ENCODE data around the gene LRP11.
"Not testable (repeated sequence)": the region's sequence is repeated elsewhere in the genome, so short reads cannot be mapped to it uniquely, and the experiment has no call there.

LRP11 gene

DNA sequence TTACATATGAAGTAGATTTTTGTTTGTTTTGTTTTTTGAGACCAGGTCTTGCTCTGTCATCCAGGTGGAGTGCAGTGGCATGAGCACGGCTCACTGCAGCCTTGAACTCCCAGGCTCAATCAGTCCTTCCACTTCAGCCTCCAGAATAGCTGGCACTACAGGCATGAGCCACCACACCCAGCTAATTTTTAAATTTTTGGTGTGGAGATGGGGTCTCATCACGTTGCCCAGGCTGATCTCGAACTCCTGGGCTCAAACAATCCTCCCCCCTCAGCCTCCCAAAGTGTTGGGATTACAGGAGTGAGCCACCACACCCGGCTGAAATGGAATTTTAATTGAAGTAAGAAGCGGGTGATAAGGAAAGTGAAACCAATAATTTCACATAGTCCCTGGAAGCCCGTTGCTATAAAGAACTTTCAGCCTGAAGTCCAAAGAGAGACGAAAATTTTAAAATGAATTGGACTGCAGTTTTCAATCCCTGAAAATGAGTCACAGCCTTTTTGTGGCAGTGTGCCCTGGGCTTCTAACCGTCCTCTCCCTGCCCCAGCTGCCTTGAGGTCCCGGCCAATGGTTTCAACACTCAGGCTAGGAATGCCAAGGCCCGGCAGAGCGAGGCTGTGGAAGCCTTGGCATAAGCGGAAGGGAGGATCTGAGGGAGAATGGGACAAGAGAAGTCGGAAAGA, 33.0 kb upstream of the LRP11 start:
- Histone ChIP-seq H3K27me3 (ENCODE audit: control insufficient read depth in 1 of 2, insufficient read depth in 2 of 2, low read length in 2 of 2) (no peaks in the 10 kb centered on the region), H3K4me1 (ENCODE audit: control insufficient read depth, insufficient read depth, low read length) (peaks cover 33% of the 10 kb centered on the region), H3K27ac (ENCODE audit: low read length) (peak overlapping the region; percentile 64), H3K9ac (ENCODE audit: low read length in 2 of 2) (peak overlapping the region; percentile 51 to 58), H3K36me3 (ENCODE audit: control insufficient read depth in 2 of 2, insufficient read depth in 2 of 2, low read length in 2 of 2) (no peaks in the 10 kb centered on the region), H3K9me3 (ENCODE audit: control insufficient read depth in 2 of 2, low read length in 2 of 2) (no peaks in the 10 kb centered on the region), H3K4me3 (ENCODE audit: low read length in 2 of 2) (peak overlapping the region; percentile 60 to 70)

DNA sequence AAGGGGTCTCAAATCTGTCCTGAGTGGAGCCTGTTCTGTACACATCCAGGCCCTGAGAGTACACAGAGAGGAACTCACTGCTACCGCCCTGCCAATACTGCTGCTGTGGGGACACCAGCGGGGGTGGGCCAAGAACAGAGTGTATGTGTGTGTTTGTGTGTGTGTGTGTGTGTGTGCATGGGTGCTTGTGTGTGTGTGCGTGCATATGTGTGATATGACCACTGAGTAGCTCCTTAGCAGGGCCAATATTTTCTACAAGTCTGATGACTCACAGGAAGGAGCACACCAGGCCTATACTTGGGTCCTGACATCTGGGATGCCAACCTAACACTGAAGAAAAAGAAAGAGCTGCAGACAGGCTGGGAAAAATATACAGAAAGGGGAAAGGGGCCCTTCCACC, 32.3 kb upstream of the LRP11 start:
- Histone ChIP-seq H3K36me3 (ENCODE audit: control insufficient read depth in 2 of 2, insufficient read depth in 2 of 2, low read length in 2 of 2) (no peaks in the 10 kb centered on the region), H3K4me3 (ENCODE audit: low read length in 2 of 2) (peak overlapping the region; percentile 60 to 70), H3K27ac (ENCODE audit: low read length) (no peak overlapping the region), H3K9me3 (ENCODE audit: control insufficient read depth in 2 of 2, low read length in 2 of 2) (no peaks in the 10 kb centered on the region), H3K4me1 (ENCODE audit: control insufficient read depth, insufficient read depth, low read length) (peaks cover 33% of the 10 kb centered on the region), H3K9ac (ENCODE audit: low read length in 2 of 2) (no peak overlapping the region), H3K27me3 (ENCODE audit: control insufficient read depth in 1 of 2, insufficient read depth in 2 of 2, low read length in 2 of 2) (no peaks in the 10 kb centered on the region)

DNA sequence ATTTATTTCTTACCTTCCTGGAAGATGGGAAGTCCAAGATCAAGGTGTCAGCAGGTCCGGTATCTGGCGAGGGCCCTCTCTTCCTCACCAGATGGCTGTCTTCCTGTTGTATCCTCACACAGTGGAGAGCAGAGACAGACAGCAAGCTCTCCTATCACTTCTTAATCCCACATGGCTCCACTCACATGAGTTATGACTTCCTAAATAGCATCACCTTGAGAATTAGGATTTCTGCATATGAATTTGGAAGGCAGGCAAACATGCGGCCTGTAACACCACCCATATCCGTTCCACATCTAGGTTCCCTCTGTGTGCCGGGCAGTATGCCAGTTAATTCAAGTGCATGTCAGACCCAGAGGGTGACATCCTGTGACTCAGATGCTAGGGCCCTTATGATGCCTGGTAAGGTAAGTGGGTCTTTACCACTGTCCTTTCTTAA, 31.7 kb upstream of the LRP11 start:
- Histone ChIP-seq H3K9ac (ENCODE audit: low read length in 2 of 2) (no peak overlapping the region), H3K4me1 (ENCODE audit: control insufficient read depth, insufficient read depth, low read length) (peaks cover 33% of the 10 kb centered on the region), H3K27me3 (ENCODE audit: control insufficient read depth in 1 of 2, insufficient read depth in 2 of 2, low read length in 2 of 2) (no peaks in the 10 kb centered on the region), H3K27ac (ENCODE audit: low read length) (no peak overlapping the region), H3K4me3 (ENCODE audit: low read length in 2 of 2) (no peak overlapping the region), H3K36me3 (ENCODE audit: control insufficient read depth in 2 of 2, insufficient read depth in 2 of 2, low read length in 2 of 2) (no peaks in the 10 kb centered on the region), H3K9me3 (ENCODE audit: control insufficient read depth in 2 of 2, low read length in 2 of 2) (no peaks in the 10 kb centered on the region)

DNA sequence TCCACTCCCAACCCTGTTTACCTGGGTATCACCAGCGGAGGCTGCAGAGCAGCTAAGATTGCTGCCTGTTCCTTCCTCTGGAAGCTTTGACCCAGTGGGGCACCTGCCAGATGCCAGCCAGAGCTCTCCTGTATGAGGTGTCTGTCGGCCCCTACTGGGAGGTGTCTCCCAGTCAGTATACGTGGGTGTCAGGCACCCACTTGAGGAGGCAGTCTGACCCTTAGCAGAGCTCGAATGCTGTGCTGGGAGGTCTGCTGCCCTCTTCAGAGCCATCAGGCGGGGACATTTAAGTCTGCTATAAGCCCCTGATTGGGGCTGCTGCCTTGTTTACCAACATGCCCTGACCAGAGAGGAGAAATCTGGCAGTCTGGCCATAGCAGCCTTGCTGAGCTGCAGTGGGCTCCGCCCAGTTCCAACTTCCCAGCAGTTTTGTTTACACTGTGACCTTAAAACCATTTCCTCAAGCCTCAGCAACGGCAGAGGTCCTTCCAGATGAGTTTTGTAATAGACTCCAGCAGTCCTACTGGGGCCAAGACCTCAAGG, 31.0 kb upstream of the LRP11 start:
- peaks cover 33% of the 10 kb centered on the region for H3K4me1 ChIP-seq (ENCODE audit: control insufficient read depth, insufficient read depth, low read length)
- H3K4me3 ChIP-seq (ENCODE audit: low read length in 2 of 2), result peak overlapping the region in 1 of 2 donors; percentile 29
- H3K27me3 ChIP-seq (ENCODE audit: control insufficient read depth in 1 of 2, insufficient read depth in 2 of 2, low read length in 2 of 2), result no peaks in the 10 kb centered on the region
- H3K27ac ChIP-seq (ENCODE audit: low read length), result no peak overlapping the region
- no peaks in the 10 kb centered on the region for H3K36me3 ChIP-seq (ENCODE audit: control insufficient read depth in 2 of 2, insufficient read depth in 2 of 2, low read length in 2 of 2)
- no peaks in the 10 kb centered on the region for H3K9me3 ChIP-seq (ENCODE audit: control insufficient read depth in 2 of 2, low read length in 2 of 2)
- no peak overlapping the region for H3K9ac ChIP-seq (ENCODE audit: low read length in 2 of 2)

DNA sequence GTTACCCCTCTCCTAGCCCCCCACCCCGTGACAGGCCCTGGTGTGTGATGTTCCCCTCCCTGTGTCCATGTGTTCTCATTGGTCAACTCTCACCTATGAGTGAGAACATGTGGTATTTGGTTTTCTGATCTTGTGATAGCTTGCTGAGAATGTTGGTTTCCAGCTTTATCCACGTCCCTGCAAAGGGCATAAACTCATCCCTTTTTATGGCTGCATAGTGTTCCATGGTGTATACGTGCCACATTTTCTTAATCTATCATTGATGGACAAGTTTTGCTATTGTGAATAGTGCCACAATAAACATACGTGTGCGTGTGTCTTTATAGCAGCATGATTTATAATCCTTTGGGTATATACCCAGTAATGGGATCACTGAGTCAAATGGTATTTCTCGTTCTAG, 27.7 kb upstream of the LRP11 start:
- H3K27ac ChIP-seq (ENCODE audit: low read length); H3K9ac ChIP-seq (ENCODE audit: low read length in 2 of 2); H3K4me3 ChIP-seq (ENCODE audit: low read length in 2 of 2); H3K9me3 ChIP-seq (ENCODE audit: control insufficient read depth in 2 of 2, low read length in 2 of 2); H3K36me3 ChIP-seq (ENCODE audit: control insufficient read depth in 2 of 2, insufficient read depth in 2 of 2, low read length in 2 of 2); H3K27me3 ChIP-seq (ENCODE audit: control insufficient read depth in 1 of 2, insufficient read depth in 2 of 2, low read length in 2 of 2): not testable (repeated sequence)
- H3K4me1 ChIP-seq (ENCODE audit: control insufficient read depth, insufficient read depth, low read length), result peaks cover 22% of the 10 kb centered on the region

DNA sequence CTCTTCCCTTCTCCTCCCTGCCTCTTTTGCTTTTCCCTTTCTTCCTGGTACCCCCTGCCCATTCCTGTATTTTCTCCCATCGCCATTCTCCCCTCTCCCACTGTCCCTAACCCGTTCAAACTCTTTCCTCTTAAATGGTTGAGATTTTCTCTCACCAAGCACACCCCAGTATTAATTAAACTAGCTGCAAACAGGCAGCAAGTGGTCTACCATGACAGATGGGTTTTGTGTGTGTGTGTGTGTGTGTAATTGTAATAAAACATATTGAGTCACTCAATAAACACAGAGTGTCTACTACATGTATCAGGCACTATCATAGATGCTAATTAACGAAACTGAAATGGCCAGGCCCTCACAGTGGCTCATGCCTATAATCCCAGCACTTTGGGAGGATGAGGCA, 27.1 kb upstream of the LRP11 start:
- no peak overlapping the region for H3K4me3 ChIP-seq (ENCODE audit: low read length in 2 of 2)
- H3K9me3 ChIP-seq (ENCODE audit: control insufficient read depth in 2 of 2, low read length in 2 of 2), result no peaks in the 10 kb centered on the region
- H3K9ac ChIP-seq (ENCODE audit: low read length in 2 of 2), result no peak overlapping the region
- H3K36me3 ChIP-seq (ENCODE audit: control insufficient read depth in 2 of 2, insufficient read depth in 2 of 2, low read length in 2 of 2), result no peaks in the 10 kb centered on the region
- H3K27ac ChIP-seq (ENCODE audit: low read length), result no peak overlapping the region
- peaks cover 15% of the 10 kb centered on the region for H3K4me1 ChIP-seq (ENCODE audit: control insufficient read depth, insufficient read depth, low read length)
- H3K27me3 ChIP-seq (ENCODE audit: control insufficient read depth in 1 of 2, insufficient read depth in 2 of 2, low read length in 2 of 2), result no peaks in the 10 kb centered on the region

DNA sequence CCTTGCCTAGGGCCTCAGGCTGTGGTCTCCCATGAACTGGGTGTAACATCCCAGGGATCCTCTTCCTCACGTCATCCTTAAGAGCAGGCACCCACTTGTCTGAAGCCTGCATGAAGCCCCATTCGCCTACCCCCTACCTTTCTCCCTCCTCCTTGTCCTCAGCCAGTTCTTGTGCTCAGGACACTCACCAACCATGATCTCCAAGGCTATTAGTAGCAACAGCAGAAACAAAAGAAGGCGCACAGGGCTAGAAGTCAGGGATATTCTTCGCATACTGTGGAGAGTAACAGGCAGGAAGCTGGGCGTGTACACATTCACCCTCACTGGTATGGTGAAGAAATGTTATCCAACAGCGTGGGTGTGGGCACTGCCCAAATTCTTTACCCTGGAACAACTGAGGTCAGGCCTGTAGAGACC, 26.5 kb upstream of the LRP11 start:
- Histone ChIP-seq H3K4me1 (ENCODE audit: control insufficient read depth, insufficient read depth, low read length) (peaks cover 9% of the 10 kb centered on the region), H3K36me3 (ENCODE audit: control insufficient read depth in 2 of 2, insufficient read depth in 2 of 2, low read length in 2 of 2) (no peaks in the 10 kb centered on the region), H3K4me3 (ENCODE audit: low read length in 2 of 2) (no peak overlapping the region), H3K27ac (ENCODE audit: low read length) (no peak overlapping the region), H3K27me3 (ENCODE audit: control insufficient read depth in 1 of 2, insufficient read depth in 2 of 2, low read length in 2 of 2) (no peaks in the 10 kb centered on the region), H3K9me3 (ENCODE audit: control insufficient read depth in 2 of 2, low read length in 2 of 2) (no peaks in the 10 kb centered on the region), H3K9ac (ENCODE audit: low read length in 2 of 2) (no peak overlapping the region)

DNA sequence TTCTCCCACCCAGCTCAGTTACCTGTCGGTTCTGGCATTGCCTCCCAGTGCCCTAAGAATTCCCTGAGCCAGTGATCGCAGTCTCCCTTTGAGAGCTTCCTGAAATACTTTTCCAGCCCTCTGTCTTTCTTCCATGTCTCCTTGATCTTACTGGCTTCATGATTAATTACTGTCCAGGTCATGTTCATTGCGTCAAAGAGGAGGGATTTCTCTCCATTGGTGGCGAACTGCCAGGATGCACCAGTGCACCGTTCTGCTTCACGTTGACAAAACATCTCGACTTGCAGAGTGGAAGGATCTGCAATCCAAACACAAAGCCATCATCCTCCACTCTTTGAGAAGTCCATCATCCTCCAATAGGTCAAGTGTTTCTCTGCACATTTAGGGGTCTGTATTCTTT, 25.2 kb upstream of the LRP11 start:
- H3K4me3 ChIP-seq (ENCODE audit: low read length in 2 of 2), result no peak overlapping the region
- no peaks in the 10 kb centered on the region for H3K27me3 ChIP-seq (ENCODE audit: control insufficient read depth in 1 of 2, insufficient read depth in 2 of 2, low read length in 2 of 2)
- no peaks in the 10 kb centered on the region for H3K4me1 ChIP-seq (ENCODE audit: control insufficient read depth, insufficient read depth, low read length)
- H3K9me3 ChIP-seq (ENCODE audit: control insufficient read depth in 2 of 2, low read length in 2 of 2), result no peaks in the 10 kb centered on the region
- no peaks in the 10 kb centered on the region for H3K36me3 ChIP-seq (ENCODE audit: control insufficient read depth in 2 of 2, insufficient read depth in 2 of 2, low read length in 2 of 2)
- H3K27ac ChIP-seq (ENCODE audit: low read length), result no peak overlapping the region
- no peak overlapping the region for H3K9ac ChIP-seq (ENCODE audit: low read length in 2 of 2)

DNA sequence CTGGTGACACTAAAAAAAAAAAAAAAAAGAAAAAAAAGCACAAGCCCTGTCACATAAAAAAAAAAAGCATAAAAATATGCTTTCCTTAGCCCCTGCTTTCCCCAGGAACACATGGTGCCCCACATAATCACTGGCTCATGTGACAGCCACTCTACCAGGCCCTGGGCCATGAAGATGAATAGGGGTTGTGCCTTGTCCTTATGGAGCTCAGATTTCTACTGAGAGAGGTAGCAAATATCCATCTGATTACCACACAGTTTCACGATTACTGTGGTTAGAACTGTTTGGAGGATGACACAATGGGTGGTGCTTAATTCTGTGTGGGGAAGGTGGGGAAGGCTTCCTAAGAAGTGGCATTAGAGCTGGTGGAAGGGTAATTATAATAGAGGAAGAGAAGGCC, 24.5 kb upstream of the LRP11 start:
- Histone ChIP-seq H3K9me3 (ENCODE audit: control insufficient read depth in 2 of 2, low read length in 2 of 2) (no peaks in the 10 kb centered on the region), H3K27ac (ENCODE audit: low read length) (no peak overlapping the region), H3K36me3 (ENCODE audit: control insufficient read depth in 2 of 2, insufficient read depth in 2 of 2, low read length in 2 of 2) (no peaks in the 10 kb centered on the region), H3K9ac (ENCODE audit: low read length in 2 of 2) (no peak overlapping the region), H3K27me3 (ENCODE audit: control insufficient read depth in 1 of 2, insufficient read depth in 2 of 2, low read length in 2 of 2) (no peaks in the 10 kb centered on the region), H3K4me3 (ENCODE audit: low read length in 2 of 2) (no peak overlapping the region), H3K4me1 (ENCODE audit: control insufficient read depth, insufficient read depth, low read length) (no peaks in the 10 kb centered on the region)

DNA sequence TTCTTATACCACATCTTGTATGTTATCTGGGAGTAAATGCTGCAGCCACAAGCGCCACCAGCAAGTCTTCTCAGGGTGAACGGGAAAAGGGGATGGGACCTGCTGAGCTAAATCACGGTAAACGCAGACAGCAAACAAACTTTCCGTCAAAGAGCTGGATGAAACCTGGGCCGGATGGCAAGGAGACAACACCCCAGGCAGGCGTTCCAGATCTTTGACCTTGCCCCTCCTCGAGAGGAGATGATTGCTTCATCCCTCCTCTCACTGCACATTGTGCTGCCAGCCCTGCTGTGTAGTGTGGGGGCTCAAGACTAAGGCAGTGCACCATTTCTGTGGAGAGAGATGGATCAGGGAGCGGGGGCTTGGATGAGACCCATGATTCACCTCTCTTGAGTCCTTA, 23.9 kb upstream of the LRP11 start:
- Histone ChIP-seq H3K36me3 (ENCODE audit: control insufficient read depth in 2 of 2, insufficient read depth in 2 of 2, low read length in 2 of 2) (no peaks in the 10 kb centered on the region), H3K27me3 (ENCODE audit: control insufficient read depth in 1 of 2, insufficient read depth in 2 of 2, low read length in 2 of 2) (no peaks in the 10 kb centered on the region), H3K4me1 (ENCODE audit: control insufficient read depth, insufficient read depth, low read length) (no peaks in the 10 kb centered on the region), H3K27ac (ENCODE audit: low read length) (no peak overlapping the region), H3K9me3 (ENCODE audit: control insufficient read depth in 2 of 2, low read length in 2 of 2) (no peaks in the 10 kb centered on the region), H3K9ac (ENCODE audit: low read length in 2 of 2) (no peak overlapping the region), H3K4me3 (ENCODE audit: low read length in 2 of 2) (no peak overlapping the region)

DNA sequence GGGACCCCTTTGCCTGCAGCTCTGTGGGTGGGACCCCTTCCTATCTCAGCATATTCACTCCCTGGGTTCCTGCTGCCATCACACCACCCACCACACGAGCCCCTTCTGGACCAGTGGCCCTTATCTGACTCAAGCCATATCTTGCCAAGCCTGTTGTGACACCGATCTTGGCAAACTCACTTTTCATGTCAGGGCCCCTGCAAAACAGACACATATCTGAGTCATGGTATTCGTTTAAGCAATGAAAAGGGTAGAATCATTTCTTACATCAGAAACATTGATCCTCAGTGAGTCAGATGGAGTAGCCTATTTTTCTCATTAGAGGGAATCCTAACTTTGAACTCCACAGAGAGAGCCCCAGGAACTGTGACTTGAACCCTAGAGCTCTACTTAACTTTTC, 23.2 kb upstream of the LRP11 start:
- no peaks in the 10 kb centered on the region for H3K4me1 ChIP-seq (ENCODE audit: control insufficient read depth, insufficient read depth, low read length)
- no peaks in the 10 kb centered on the region for H3K9me3 ChIP-seq (ENCODE audit: control insufficient read depth in 2 of 2, low read length in 2 of 2)
- H3K36me3 ChIP-seq (ENCODE audit: control insufficient read depth in 2 of 2, insufficient read depth in 2 of 2, low read length in 2 of 2), result no peaks in the 10 kb centered on the region
- H3K27me3 ChIP-seq (ENCODE audit: control insufficient read depth in 1 of 2, insufficient read depth in 2 of 2, low read length in 2 of 2), result no peaks in the 10 kb centered on the region
- no peak overlapping the region for H3K9ac ChIP-seq (ENCODE audit: low read length in 2 of 2)
- H3K27ac ChIP-seq (ENCODE audit: low read length), result no peak overlapping the region
- no peak overlapping the region for H3K4me3 ChIP-seq (ENCODE audit: low read length in 2 of 2)
